Measurements from ENCODE around the gene LCN1.

GRCh38 chr9:135506327-135507103 lies 14.7 kb upstream of the LCN1 start:
- TF ChIP-seq CTCF (conservative IDR thresholded peaks at IDR 0.05; ENCODE audit: low read depth, low read length): no peak
- no peak for TF ChIP-seq BHLHE40 (IDR thresholded peaks at IDR 0.05; ENCODE audit: low read depth, low read length)
- TF ChIP-seq CEBPB (IDR thresholded peaks at IDR 0.05; ENCODE audit: low read depth, low read length): no peak
- TF ChIP-seq USF2 (IDR thresholded peaks at IDR 0.05; ENCODE audit: low read depth, low read length): no peak
- no peak for TF ChIP-seq ELK1 (IDR thresholded peaks at IDR 0.05; ENCODE audit: borderline replicate concordance, low read depth, low read length)
- TF ChIP-seq POLR2A (IDR thresholded peaks at IDR 0.05; ENCODE audit: low read depth, low read length): no peak

All from IMR-90 (cell line).